BLaER1 (cell line): ENCODE measurements around the gene PTPRA.
A peak's percentile ranks its signal among the peaks of the same experiment; 100 is the strongest.

Experiments used
- H3K27ac ChIP-seq: shearing (Covaris generic); formaldehyde crosslinking; 2 replicates; pipeline ENCODE4 v1.8.1; 2022
- H3K27me3 ChIP-seq: shearing (Covaris generic); formaldehyde crosslinking; 2 replicates; pipeline ENCODE4 v1.8.1; 2022
- H3K36me3 ChIP-seq: shearing (Covaris generic); formaldehyde crosslinking; 2 replicates; pipeline ENCODE4 v1.8.1; 2022
- H3K4me1 ChIP-seq: shearing (Covaris generic); formaldehyde crosslinking; 2 replicates; pipeline ENCODE4 v1.8.1; 2022
- H3K4me2 ChIP-seq: shearing (Covaris generic); formaldehyde crosslinking; 2 replicates; pipeline ENCODE4 v1.8.1; 2022
- H3K4me3 ChIP-seq: shearing (Covaris generic); formaldehyde crosslinking; 2 replicates; pipeline ENCODE4 v1.8.1; 2022
- H3K9ac ChIP-seq: shearing (Covaris generic); formaldehyde crosslinking; 2 replicates; pipeline ENCODE4 v1.8.1; 2022
- H3K9me3 ChIP-seq: shearing (Covaris generic); formaldehyde crosslinking; 2 replicates; pipeline ENCODE4 v1.8.1; 2022
- H4K20me1 ChIP-seq: shearing (Covaris generic); formaldehyde crosslinking; 2 replicates; pipeline ENCODE4 v1.8.1; 2022
- Cebpa-rat ChIP-seq: shearing (Covaris generic); IDR thresholded peaks from 2 replicates; pipeline ENCODE4 v1.8.1; 2022

Gene PTPRA

DNA sequence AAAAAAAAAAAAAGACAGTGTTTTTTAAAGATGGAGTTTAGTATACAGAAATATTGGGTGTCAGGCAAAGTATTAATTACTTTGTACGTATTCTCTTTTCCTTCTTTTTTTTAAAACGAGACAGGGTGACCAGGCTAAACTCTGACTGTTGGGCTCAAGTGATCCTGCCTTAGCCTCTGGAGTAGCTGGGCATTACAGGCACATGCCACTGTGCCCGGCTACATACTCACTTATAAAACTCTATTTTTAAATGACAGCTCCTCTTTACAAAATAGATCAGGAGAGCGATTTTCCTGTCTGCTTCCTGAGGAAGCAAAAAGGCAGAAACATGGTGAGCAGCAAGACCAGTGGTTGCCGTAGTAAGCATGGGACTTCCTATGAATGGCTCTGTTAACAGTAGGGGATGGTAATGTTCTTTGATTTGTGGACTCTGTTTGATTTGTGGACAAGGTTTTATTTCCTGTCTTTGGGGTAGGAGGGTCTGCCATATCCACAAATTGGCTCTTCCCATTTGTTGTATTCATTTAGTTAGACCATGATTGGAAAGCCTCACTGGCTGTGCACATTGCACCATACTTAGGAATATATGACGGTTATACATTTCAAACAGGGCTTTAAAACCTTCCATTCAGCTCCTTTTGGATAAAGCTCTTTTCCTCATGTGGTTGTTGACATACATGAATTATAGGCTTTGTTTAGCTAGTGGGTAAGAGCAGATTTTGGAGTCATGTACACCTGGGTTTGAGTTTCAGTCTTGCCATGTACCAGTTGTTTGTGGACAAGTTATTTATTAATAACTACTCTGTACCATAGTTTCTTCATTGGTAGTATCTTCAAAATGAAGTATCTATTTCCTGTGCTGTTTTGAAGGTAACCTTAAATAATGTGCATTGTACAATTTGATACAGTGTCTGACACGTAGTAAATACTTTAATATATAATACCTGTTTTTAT lies 45.1 kb downstream of the PTPRA start:
- Histone ChIP-seq H3K4me3 (no peak overlapping the region), H3K27me3 (no peaks in the 10 kb centered on the region), H3K4me2 (peak overlapping the region; percentile 59), H3K36me3 (peaks cover 26% of the 10 kb centered on the region), H4K20me1 (peaks cover 72% of the 10 kb centered on the region), H3K4me1 (peaks cover 40% of the 10 kb centered on the region), H3K9ac (no peak overlapping the region), H3K27ac (no peak overlapping the region), H3K9me3 (peaks cover 17% of the 10 kb centered on the region)
- TF ChIP-seq Cebpa-rat: no peak

DNA sequence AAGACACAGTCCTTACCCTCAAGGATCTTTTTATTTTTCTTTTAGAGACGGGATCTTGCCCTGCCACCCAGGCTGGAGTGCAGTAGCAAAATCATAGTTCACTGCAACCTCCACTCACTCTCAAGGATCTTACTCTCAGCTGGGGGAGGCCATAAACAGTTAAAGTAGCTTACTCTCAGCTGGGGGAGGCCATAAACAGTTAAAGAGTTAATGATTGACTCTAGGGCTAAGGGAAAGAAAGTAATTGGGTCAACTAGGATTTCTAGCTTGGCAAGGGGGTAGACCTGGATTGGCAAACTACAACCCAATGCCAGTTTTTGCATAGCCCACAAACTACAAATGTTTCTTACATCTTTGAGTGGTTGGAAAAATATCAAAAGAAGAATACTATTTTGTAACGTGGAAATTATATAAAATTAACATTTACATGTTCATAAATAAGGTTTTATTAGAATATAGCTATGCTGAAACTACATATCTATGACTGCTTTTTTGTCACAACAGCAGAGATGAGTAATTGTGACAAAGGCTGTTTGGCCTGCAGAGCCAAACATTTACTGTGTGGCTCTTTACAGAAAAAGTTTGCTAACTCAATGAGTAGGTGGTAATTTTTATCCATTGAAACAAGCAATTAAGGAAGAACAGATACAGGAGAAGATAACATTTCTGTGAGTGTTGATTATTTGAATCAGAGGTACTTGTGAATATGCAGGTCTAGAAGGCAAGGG lies 46.4 kb downstream of the PTPRA start:
- peaks cover 17% of the 10 kb centered on the region for H3K9me3 ChIP-seq
- no peak overlapping the region for H3K4me3 ChIP-seq
- peaks cover 59% of the 10 kb centered on the region for H4K20me1 ChIP-seq
- no peaks in the 10 kb centered on the region for H3K27me3 ChIP-seq
- no peak for TF ChIP-seq Cebpa-rat
- no peak overlapping the region for H3K4me2 ChIP-seq
- H3K4me1 ChIP-seq: peaks cover 40% of the 10 kb centered on the region
- peaks cover 39% of the 10 kb centered on the region for H3K36me3 ChIP-seq
- H3K27ac ChIP-seq: no peak overlapping the region
- H3K9ac ChIP-seq: no peak overlapping the region

DNA sequence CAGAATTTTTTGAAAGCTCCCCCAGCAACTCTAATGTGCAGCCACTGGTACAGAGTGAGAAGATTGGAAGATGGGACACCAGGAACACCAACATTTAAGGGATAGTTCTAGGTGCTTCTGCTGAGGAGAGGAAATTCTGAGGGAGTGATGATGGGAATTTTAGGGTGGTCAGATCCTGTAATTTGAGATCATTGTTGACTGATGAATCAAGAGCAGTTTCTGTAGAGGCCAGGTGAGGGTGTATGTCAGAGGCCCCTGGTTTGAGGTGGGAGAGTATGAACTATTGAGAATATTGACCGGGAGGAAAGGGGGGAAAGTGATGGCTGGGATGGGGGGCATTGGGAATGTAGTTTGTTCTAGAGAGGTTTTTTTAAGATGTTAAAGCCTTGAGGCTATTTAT lies 47.2 kb downstream of the PTPRA start:
- TF ChIP-seq Cebpa-rat: no peak
- peaks cover 40% of the 10 kb centered on the region for H3K4me1 ChIP-seq
- H3K27ac ChIP-seq: no peak overlapping the region
- no peak overlapping the region for H3K4me3 ChIP-seq
- H3K9ac ChIP-seq: no peak overlapping the region
- peak overlapping the region; percentile 39 for H3K4me2 ChIP-seq
- H3K9me3 ChIP-seq: peaks cover 17% of the 10 kb centered on the region
- H3K27me3 ChIP-seq: no peaks in the 10 kb centered on the region
- peaks cover 54% of the 10 kb centered on the region for H4K20me1 ChIP-seq
- peaks cover 46% of the 10 kb centered on the region for H3K36me3 ChIP-seq

DNA sequence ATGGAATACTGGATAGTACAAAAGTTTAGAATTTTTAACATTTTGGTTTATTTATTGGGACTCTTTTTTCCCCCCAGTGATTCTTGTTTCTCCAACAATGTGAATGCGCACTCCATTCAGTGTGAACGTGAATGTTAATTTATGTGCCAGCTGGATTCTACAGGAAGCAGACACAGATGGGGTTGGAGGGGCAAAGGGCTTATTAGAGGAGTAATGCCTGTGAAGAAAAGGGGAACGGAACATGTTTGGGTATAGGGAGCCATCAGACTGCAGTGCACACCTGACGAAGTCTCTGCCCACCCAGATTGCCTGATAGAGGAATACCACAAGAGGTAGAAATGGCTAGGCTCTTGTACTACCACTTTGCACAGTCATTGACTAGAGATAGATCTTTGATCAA lies 48.2 kb downstream of the PTPRA start:
- H3K4me1 ChIP-seq: peaks cover 40% of the 10 kb centered on the region
- H3K27me3 ChIP-seq: no peaks in the 10 kb centered on the region
- H3K4me2 ChIP-seq: peak overlapping the region; percentile 43

DNA sequence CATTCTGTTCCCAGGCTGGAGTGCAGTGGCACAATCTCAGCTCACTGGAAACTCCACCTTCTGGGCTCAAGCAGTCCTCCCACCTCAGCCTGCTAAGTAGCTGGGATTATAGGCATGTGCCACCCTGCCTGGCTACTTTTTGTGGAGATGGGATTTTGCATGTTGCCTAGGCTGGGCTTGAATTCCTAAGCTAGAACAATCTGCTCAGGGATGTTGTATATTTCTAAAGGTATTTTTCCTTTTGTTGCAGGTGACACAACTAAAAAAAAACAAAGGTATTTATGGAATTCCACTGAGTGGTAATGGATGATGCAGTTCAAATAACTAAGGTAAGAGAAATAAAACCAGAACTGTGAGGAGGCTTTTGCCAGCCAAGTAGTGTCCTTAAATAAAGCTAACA lies 49.7 kb downstream of the PTPRA start:
- peaks cover 57% of the 10 kb centered on the region for H3K36me3 ChIP-seq
- H3K4me1 ChIP-seq: peaks cover 28% of the 10 kb centered on the region
- TF ChIP-seq Cebpa-rat: no peak

More for the DNA sequence above, 48.2 kb downstream of the PTPRA start:
- H3K36me3 ChIP-seq: peaks cover 46% of the 10 kb centered on the region
- H3K9ac ChIP-seq: no peak overlapping the region
- TF ChIP-seq Cebpa-rat: no peak
- H3K27ac ChIP-seq: no peak overlapping the region
- peaks cover 6% of the 10 kb centered on the region for H3K9me3 ChIP-seq
- peaks cover 54% of the 10 kb centered on the region for H4K20me1 ChIP-seq
- H3K4me3 ChIP-seq: no peak overlapping the region

DNA sequence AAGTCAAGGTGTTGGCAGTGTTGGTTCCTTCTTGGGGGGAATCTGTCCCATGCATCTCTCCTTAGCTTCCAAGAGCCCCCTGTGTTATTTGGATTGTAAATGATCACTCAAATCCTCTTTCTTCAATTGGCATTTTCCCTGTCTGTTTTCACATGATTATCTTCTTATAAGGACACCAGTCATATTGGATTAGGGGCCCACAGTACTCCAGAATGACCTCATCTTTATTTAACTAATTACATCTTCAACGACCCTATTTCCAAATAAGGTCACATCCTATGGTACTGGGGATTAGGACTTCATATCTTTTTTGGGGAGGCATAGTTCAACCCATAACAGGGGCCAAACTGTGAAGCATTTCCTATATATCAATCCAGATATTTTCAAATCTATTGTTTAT lies 57.3 kb downstream of the PTPRA start:
- TF ChIP-seq Cebpa-rat: no peak
- Histone ChIP-seq H3K9ac (no peak overlapping the region), H3K27ac (no peak overlapping the region), H3K36me3 (peaks cover 68% of the 10 kb centered on the region), H3K4me3 (no peak overlapping the region), H3K9me3 (no peaks in the 10 kb centered on the region), H3K4me2 (no peak overlapping the region), H3K27me3 (no peaks in the 10 kb centered on the region), H3K4me1 (0 out of 2 replicates have a peak, but pooled peaks cover 5% of the 10 kb centered on the region), H4K20me1 (peaks cover 14% of the 10 kb centered on the region; the same call in 1 of the 2 replicates)

More for the DNA sequence above, 49.7 kb downstream of the PTPRA start:
- Histone ChIP-seq H3K27me3 (no peaks in the 10 kb centered on the region), H3K27ac (no peak overlapping the region), H3K9me3 (no peaks in the 10 kb centered on the region), H4K20me1 (peaks cover 48% of the 10 kb centered on the region), H3K4me3 (no peak overlapping the region), H3K4me2 (no peak overlapping the region), H3K9ac (no peak overlapping the region)

DNA sequence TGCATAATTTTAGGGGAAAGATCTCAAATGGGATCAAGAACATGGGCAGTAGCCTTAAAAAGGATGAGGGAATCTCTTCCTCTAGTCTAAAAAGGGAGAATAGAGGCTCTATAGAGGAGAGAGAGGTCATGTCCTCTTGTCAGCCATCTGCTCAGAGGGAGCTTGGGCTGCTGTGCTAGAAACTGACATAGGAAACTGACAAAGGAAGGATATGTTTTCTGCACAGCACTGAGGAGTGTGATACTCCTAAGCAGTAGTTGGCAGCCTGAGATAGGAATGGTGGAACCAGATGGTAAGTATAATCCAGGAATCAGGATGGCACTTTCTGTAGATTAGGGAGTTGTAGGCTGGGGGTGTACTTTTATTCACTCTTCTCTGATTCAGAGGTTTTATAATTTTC lies 59.2 kb downstream of the PTPRA start:
- no peak for TF ChIP-seq Cebpa-rat
- Histone ChIP-seq H3K9ac (no peak overlapping the region), H3K4me2 (no peak overlapping the region), H3K4me3 (no peak overlapping the region), H3K4me1 (0 out of 2 replicates have a peak, but pooled peaks cover 5% of the 10 kb centered on the region), H4K20me1 (peaks cover 14% of the 10 kb centered on the region; the same call in 1 of the 2 replicates), H3K27me3 (no peaks in the 10 kb centered on the region), H3K27ac (no peak overlapping the region), H3K36me3 (peaks cover 61% of the 10 kb centered on the region), H3K9me3 (no peaks in the 10 kb centered on the region)

DNA sequence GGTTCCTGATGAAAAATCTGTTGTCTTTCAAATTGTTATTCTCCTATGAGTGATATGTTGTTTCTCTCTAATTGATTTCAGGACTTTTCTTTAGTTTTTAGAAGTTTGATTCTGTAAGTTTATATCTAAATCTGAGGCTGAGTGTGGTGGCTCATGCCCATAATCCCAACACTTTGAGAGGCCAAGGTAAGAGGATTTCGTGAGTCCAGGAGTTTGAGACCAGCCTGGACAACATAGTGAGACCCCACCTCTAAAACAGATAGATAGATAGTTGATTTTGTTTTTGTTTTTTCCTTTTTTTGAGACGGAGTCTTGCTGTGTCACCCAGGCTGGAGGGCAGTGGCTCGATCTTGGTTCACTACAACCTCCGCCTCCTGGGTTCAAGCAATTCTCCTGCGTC lies 64.6 kb downstream of the PTPRA start:
- Histone ChIP-seq H3K9me3 (no peaks in the 10 kb centered on the region), H4K20me1 (peaks cover 31% of the 10 kb centered on the region), H3K4me3 (no peak overlapping the region), H3K9ac (no peak overlapping the region), H3K36me3 (peaks cover 38% of the 10 kb centered on the region), H3K27ac (no peak overlapping the region), H3K27me3 (no peaks in the 10 kb centered on the region), H3K4me2 (no peak overlapping the region), H3K4me1 (no peaks in the 10 kb centered on the region; the same call in 1 of the 2 replicates)
- no peak for TF ChIP-seq Cebpa-rat

DNA sequence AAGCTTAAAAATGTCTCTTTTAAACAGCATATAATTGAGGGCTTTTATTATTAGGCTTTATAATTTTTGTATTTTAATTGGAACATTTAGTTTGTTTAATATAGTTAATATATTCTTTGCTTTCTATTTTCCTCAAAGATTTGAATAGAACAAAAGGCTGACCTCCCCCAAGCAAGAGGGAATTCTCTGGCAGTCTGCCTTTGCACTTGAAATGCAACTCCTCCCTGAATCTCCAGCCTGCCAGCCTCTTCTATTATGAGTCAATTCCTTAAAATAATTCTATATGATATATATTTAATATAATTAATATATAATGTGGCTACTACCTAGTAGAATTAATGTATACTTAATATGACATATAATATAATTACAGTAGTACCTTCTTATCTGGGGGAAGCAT lies 69.2 kb downstream of the PTPRA start:
- H3K27ac ChIP-seq: no peak overlapping the region
- H3K4me2 ChIP-seq: no peak overlapping the region
- peaks cover 46% of the 10 kb centered on the region for H3K36me3 ChIP-seq
- no peaks in the 10 kb centered on the region for H3K27me3 ChIP-seq
- no peak overlapping the region for H3K9ac ChIP-seq
- no peaks in the 10 kb centered on the region; the same call in 1 of the 2 replicates for H3K4me1 ChIP-seq
- H3K4me3 ChIP-seq: no peak overlapping the region
- no peaks in the 10 kb centered on the region for H3K9me3 ChIP-seq
- H4K20me1 ChIP-seq: peaks cover 42% of the 10 kb centered on the region
- no peak for TF ChIP-seq Cebpa-rat
